Neural crest cell (in vitro differentiated cells): ENCODE measurements around the gene NME4. TPM values are rescaled to one million over a fixed set of nuclear protein-coding genes. Genes with fewer than 3 reads are reported as not detected.

Experiments
- DNase-seq: peaks from one replicate; pipeline ENCODE4 v3.0.0; 2021; ENCODE audit warnings: low read depth, mixed read lengths, low spot score
- H3K27ac Mint-ChIP-seq: one replicate; pipeline ENCODE4 v1.8.0; 2021; ENCODE audit warnings: mild to moderate bottlenecking, mixed read lengths; ENCODE audit not compliant: unreplicated experiment
- H3K27me3 Mint-ChIP-seq: 2 replicates; pipeline ENCODE4 v1.8.0; 2021; ENCODE audit warnings: low read depth, mild to moderate bottlenecking, mixed read lengths
- H3K36me3 Mint-ChIP-seq: 2 replicates; pipeline ENCODE4 v1.8.0; 2021; ENCODE audit warnings: low read depth, mild to moderate bottlenecking, mixed read lengths
- H3K4me1 Mint-ChIP-seq: 2 replicates; pipeline ENCODE4 v1.8.0; 2021; ENCODE audit warnings: mixed read lengths
- H3K4me3 Mint-ChIP-seq: one replicate; pipeline ENCODE4 v1.8.0; 2021; ENCODE audit warnings: mild to moderate bottlenecking, mixed read lengths
- H3K9me3 Mint-ChIP-seq: 2 replicates; pipeline ENCODE4 v1.8.0; 2021; ENCODE audit warnings: mixed read lengths
- total RNA-seq: library from RNA; stranded (reverse); gene quantifications from 2 replicates; pipeline ENCODE4 v1.2.1, GENCODE V29; 2021
- TF ChIP-seq, protein P1 (sequence below): fragments of 200-600 bp; sonication (generic); conservative IDR thresholded peaks from 2 replicates; pipeline ENCODE4 v1.5.0; 2021; ENCODE audit warnings: antibody characterized with exemption, mild to moderate bottlenecking

NME4 gene
- total RNA-seq, 1 donor from 2014 or later = 233 TPM

- H3K27me3 Mint-ChIP-seq = peaks cover 6% of the 10 kb centered on the region
- peak overlapping the region; percentile 96 for H3K4me3 Mint-ChIP-seq
- H3K36me3 Mint-ChIP-seq = peaks cover 2% of the 10 kb centered on the region
- DNase-seq = peak; percentile 44
- H3K4me1 Mint-ChIP-seq = peaks cover 21% of the 10 kb centered on the region
- H3K27ac Mint-ChIP-seq = peak overlapping the region; percentile 98
- H3K9me3 Mint-ChIP-seq = peaks cover 2% of the 10 kb centered on the region
- TF ChIP-seq, protein P1, sequence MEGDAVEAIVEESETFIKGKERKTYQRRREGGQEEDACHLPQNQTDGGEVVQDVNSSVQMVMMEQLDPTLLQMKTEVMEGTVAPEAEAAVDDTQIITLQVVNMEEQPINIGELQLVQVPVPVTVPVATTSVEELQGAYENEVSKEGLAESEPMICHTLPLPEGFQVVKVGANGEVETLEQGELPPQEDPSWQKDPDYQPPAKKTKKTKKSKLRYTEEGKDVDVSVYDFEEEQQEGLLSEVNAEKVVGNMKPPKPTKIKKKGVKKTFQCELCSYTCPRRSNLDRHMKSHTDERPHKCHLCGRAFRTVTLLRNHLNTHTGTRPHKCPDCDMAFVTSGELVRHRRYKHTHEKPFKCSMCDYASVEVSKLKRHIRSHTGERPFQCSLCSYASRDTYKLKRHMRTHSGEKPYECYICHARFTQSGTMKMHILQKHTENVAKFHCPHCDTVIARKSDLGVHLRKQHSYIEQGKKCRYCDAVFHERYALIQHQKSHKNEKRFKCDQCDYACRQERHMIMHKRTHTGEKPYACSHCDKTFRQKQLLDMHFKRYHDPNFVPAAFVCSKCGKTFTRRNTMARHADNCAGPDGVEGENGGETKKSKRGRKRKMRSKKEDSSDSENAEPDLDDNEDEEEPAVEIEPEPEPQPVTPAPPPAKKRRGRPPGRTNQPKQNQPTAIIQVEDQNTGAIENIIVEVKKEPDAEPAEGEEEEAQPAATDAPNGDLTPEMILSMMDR = no peak
These were observed 394 bp upstream of the NME4 start for GRCh38 chr16:396605-397004.

DNA sequence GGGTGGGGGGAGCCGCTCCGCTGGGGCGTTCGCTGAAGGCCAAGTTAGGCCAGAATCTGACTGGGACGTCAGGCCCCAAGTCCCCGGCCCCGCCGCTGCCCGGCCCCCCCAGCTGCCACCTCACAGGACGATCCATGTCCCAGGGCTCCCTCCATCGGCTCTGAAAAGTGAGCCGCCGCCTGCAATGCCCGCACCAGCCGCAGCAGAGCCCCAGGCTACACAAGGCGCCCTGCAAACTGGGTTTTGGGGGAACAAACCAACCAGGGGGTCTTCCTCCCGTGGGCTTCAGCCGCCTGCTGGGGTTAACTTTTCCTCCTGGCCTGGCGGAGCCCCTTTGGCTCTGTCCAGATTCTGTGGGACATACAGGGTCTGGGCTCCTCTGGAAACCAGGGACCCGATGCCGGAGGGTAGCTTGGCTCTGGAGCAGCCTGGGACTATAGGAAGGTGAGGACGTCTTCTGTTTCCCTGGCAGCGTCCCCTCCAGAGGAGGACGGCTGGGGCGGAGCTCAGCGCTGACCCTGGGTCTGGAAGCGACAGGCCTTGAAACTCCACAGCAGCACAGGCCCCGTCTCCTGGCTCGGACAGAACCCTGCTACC, 835 bp downstream of the NME4 start:
- DNase-seq = peak; percentile 73
- peak overlapping the region; percentile 50 for H3K27ac Mint-ChIP-seq
- no peaks in the 10 kb centered on the region for H3K36me3 Mint-ChIP-seq
- peak overlapping the region; percentile 86 for H3K4me3 Mint-ChIP-seq
- no peaks in the 10 kb centered on the region for H3K9me3 Mint-ChIP-seq
- peaks cover 21% of the 10 kb centered on the region for H3K4me1 Mint-ChIP-seq
- TF ChIP-seq, protein P1 = peak; percentile 58
- peaks cover 6% of the 10 kb centered on the region for H3K27me3 Mint-ChIP-seq

- DNase-seq = no peak
- H3K36me3 Mint-ChIP-seq = no peaks in the 10 kb centered on the region
- peak overlapping the region; percentile 86 for H3K4me3 Mint-ChIP-seq
- TF ChIP-seq, protein P1 = no peak
- peaks cover 6% of the 10 kb centered on the region for H3K27me3 Mint-ChIP-seq
- peak overlapping the region; percentile 50 for H3K27ac Mint-ChIP-seq
- H3K4me1 Mint-ChIP-seq = peaks cover 21% of the 10 kb centered on the region
- no peaks in the 10 kb centered on the region for H3K9me3 Mint-ChIP-seq
These were observed 1.8 kb downstream of the NME4 start for GRCh38 chr16:398561-399339.

- TF ChIP-seq, protein P1 = no peak
- no peaks in the 10 kb centered on the region for H3K9me3 Mint-ChIP-seq
- no peaks in the 10 kb centered on the region for H3K36me3 Mint-ChIP-seq
- H3K27me3 Mint-ChIP-seq = peaks cover 6% of the 10 kb centered on the region
- H3K27ac Mint-ChIP-seq = peak overlapping the region; percentile 43
- no peak for DNase-seq
- peaks cover 21% of the 10 kb centered on the region for H3K4me1 Mint-ChIP-seq
- H3K4me3 Mint-ChIP-seq = peak overlapping the region; percentile 86
These were observed 2.5 kb downstream of the NME4 start for GRCh38 chr16:399340-400019.

GRCh38 chr16:400061-400591, 3.1 kb downstream of the NME4 start:
- H3K9me3 Mint-ChIP-seq = no peaks in the 10 kb centered on the region
- TF ChIP-seq, protein P1 = no peak
- no peaks in the 10 kb centered on the region for H3K36me3 Mint-ChIP-seq
- H3K4me3 Mint-ChIP-seq = peak overlapping the region; percentile 86
- no peak overlapping the region for H3K27ac Mint-ChIP-seq
- no peak for DNase-seq
- H3K4me1 Mint-ChIP-seq = peaks cover 21% of the 10 kb centered on the region
- H3K27me3 Mint-ChIP-seq = peaks cover 6% of the 10 kb centered on the region
